GM21786 (cell line): ENCODE data around the gene MCTP1.
"Not testable (repeated sequence)": the region's sequence is repeated elsewhere in the genome, so short reads cannot be mapped to it uniquely, and the experiment has no call there.

Experiments used
- ATAC-seq: cut with Tn5 transposase; IDR thresholded peaks from one replicate; pipeline ENCODE4 v1.9.1; 2021; ENCODE audit not compliant: unreplicated experiment

Gene MCTP1

DNA sequence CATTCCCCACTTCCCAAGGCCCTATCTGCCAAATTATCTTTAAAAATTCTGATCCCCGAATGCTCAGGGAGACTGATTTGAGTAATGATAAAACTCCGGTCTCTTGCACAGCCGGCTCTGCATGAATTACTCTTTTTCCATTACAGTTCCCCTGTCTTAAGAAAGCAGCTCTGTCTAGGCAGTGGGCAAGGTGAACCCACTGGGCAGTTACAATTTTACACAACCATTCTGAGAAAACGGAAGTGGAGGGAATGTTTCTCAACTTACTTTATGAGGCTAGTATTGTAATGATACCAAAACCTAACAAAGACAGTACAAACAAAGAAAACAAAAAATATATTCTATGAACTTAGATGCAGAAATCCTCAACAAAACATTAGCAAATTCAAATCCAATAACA is 100.0 kb downstream of the MCTP1 start:
- no peak for ATAC-seq

DNA sequence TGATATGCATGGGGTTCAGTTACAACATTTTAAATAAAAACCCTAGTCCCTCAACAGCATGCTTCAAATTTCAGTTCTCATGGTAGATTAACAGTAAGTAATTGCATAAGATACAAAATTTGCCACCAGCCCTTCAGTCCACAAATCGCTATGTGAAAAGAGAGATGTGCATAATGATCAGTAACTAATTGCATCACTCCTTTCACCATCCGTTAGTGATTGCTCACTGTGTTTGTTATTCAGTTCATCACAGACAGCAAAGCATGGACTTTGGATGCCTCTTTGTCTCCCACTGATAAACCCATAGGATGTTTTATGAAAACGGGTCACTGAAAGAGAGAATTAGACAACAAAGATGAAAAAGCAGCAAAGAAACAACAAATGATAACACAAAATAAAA is 103.2 kb downstream of the MCTP1 start:
- ATAC-seq, result no peak

- ATAC-seq, result no peak
These were observed 106.7 kb downstream of the MCTP1 start for GRCh38 chr5:95178046-95178651.

GRCh38 chr5:95177456-95177855 is 107.4 kb downstream of the MCTP1 start:
- no peak for ATAC-seq

DNA sequence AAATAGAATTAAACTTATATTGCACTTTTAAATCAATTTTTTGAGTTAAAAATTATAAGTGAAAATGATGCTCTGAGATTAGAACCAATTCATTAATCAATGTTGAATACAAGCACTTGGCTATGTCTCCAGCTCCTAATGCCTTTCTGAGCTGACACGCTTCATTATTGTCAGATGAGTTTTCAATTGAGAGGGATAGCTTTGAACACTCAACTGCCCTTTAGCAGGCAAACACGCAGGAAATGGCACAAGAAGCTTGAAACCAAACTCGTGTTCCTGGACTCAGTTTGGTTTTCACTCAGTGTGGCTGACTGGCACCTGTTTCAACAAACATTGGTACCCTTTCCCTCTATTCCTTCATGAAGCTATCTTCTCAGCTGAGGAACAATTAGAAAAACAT is 109.8 kb downstream of the MCTP1 start:
- ATAC-seq, result no peak

- ATAC-seq, result no peak
These were observed 112.2 kb downstream of the MCTP1 start for GRCh38 chr5:95172659-95173058.

GRCh38 chr5:95164861-95165260 is 120.0 kb downstream of the MCTP1 start:
- no peak for ATAC-seq

DNA sequence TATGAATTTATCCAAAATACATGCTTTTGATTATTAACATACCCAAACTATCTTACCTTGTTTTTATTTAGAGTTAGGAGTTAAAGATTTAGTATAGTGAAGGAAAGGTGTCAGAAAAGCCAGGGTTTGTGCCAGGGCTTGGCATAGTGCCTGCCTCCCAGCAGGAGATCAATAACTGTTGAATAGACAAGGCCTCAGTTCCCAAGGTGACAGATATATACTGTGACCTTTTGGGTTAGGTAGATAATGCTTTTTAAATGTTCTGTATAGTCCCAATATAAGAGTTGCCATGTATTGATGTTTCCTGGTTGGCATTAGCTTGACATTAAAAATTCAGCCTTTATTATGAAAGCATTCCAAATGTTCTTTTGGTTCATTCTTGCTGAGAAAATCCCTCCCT is 121.8 kb downstream of the MCTP1 start:
- ATAC-seq, result no peak

GRCh38 chr5:95162231-95162992 is 122.5 kb downstream of the MCTP1 start:
- ATAC-seq, result no peak

DNA sequence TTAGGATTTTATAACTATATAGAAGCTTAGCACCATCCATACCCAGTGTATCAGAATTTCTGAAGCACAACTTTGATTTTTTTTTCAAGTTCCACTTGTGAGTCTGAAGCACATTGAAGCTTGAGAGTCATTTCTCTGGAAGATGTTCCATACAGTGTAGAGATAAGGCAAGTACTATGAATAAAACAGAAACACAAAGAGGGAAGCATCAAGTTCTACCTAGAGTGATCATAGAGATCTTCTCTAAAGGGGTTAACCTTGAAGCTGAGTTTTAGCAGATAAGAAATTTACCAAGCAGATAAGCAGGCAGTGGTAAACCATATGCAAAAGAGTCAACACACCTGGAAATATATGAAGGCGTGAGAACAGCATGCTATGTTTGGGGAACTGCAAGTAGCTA is 125.3 kb downstream of the MCTP1 start:
- ATAC-seq, result no peak

DNA sequence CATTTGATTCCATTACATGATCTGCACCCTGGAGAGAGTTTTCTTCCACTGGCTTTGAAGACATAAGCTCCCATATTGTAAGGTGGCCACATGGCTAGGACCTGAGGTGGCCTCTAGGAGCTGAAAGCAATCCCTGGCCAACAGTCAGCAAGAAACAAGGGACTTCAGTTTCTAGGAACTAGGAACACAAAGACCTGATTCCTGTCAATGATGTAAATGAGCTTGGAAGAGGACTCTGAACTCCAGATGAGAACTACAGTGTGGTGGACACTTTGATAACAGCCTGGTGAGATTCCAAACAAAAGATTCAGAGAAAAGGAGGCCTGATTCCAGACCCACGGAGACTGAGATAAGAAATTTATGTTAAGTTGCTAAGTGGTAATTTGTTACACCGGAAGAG is 129.0 kb downstream of the MCTP1 start:
- no peak for ATAC-seq

DNA sequence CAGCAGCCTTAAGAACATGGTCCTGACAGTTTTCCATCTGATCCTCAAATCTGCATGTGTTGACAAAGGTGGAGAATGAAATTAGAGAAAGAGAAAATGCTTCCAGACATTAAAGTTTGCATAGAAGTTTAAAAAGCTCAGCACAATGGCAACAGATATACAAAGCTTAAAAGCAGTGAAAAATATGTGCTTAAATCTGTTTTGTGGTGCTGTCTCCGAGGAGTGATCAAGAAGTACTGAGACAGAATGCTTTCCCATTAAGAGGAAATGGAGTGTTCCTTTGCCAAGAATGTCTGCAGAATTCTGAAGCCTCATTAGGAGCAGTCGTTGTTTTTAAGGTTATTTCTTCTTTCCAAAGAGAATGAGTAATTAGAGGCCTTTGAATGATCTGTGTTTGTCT is 131.4 kb downstream of the MCTP1 start:
- no peak for ATAC-seq

GRCh38 chr5:95152535-95152934 is 132.4 kb downstream of the MCTP1 start:
- ATAC-seq, result no peak

DNA sequence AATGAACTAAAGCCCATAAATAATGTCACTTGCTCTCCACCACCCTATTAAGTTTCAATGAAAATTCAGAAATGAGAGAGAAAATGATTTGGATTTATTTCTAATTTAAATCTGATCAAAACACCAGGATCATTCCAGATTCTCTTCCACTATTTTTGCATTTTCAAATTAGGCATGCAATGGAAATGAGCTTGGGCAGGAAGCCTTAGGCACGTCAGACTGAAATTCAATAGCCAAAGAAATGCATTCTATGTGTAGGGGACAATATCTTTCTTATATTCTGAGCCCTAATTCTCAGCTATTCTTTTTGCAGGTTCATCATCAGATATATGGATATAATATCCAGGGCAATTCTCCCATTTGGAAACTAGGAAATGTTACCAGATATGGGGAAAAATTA is 132.8 kb downstream of the MCTP1 start:
- ATAC-seq, result no peak

DNA sequence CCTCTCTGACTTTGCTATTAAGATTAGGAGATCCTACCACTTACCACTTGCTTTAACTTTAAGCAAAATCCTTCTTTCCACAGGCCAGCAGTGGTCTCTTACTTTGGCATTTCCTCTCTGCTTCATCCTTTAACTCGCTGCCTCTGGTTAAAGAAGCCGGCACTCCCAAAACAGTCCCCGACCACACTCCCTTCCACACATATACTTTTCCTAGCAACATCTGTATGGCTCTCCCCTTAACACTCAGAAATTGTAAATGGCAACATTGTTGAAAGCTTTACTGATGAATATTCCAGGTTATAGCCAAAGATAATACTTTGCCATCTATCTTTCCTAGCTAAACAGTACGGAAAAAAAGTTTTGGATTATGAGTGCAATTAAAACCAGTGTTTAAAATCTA is 133.2 kb downstream of the MCTP1 start:
- ATAC-seq, result no peak

DNA sequence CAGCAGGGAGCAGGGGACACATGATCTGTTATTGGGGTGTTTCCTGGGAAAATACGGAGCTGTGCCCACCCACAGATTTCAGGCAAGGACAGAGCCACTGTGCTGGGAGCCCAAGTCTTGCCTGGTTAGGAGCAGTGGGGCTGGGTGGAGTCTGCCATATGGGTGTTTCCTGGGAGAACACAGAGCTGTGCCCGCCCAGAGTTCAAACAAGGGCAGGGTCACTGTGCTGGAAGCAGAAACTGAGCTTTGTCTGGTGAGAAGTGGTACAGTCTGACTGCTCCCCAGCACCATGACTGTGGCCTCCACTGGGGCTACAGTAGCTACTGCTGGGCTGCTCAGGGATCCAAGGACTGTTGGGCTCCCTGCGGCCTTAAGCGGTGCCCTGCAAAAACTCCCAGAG is 135.5 kb downstream of the MCTP1 start:
- no peak for ATAC-seq

GRCh38 chr5:95148453-95148852 is 136.4 kb downstream of the MCTP1 start:
- no peak for ATAC-seq

GRCh38 chr5:95143858-95144257 is 141.0 kb downstream of the MCTP1 start:
- not testable (repeated sequence) for ATAC-seq

- no peak for ATAC-seq
These were observed 142.7 kb downstream of the MCTP1 start for GRCh38 chr5:95142145-95142544.

GRCh38 chr5:95141141-95141540 is 143.8 kb downstream of the MCTP1 start:
- ATAC-seq, result no peak

DNA sequence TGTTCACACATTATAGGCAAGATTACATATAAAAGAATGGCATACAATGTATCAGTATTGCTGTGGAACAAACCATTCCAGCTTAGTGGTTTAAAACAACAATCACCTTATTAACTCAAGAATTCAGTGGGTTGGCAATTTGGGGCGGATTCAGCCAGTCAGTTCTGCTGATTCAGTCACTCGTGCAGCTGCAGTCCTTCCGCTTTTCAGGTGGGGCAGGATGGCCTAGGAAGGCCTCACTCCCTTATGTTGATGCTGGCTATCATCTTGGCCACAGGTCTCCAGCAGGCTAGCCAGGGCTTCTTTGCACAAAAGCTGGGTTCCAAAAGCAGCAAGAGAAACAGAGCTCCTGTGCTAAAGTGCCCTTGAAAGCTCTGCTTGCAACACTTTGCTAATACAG is 150.6 kb downstream of the MCTP1 start:
- no peak for ATAC-seq

DNA sequence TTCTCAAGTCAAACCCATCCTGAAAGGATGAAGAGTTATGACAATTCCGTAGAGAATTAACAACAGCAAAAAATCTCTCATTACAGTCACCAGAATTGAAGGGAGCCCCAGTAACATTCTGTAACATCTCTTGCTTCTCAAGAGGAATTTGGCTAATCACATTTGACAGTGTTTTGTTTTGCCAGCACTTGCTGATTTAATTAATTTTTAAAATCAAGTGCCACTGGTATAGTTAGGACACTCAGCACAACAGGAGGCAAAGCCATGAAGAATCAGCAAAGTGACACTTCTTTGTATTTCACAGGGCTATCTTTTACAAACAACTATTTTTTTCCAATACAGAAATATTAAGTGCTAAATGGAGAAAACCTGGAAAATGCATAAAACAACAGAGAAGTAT is 152.8 kb downstream of the MCTP1 start:
- ATAC-seq, result no peak

DNA sequence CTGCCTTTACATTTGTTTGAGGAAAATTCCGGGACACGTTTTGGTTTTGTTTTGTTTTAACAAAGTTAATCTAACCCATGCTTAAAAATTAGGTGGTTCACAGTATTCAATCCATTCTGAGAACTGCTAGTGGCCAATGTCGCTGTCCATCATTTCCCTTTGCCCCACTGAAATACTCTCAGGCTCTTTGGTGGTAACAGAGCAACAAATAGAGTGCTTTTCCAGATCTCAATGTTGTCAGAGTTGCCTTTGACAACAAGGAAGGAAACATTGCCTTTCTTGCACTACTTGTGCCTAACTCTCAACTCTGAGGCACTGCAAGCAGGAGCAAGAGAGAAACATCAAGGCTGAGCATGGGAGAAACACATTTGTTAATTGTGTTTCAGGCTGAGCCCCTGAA is 154.0 kb downstream of the MCTP1 start:
- ATAC-seq, result no peak
